GM19463 (cell line): ENCODE results near the gene ZNF20.
"Not testable (repeated sequence)": the region's sequence is repeated elsewhere in the genome, so short reads cannot be mapped to it uniquely, and the experiment has no call there.

Source experiments
- ATAC-seq: cut with Tn5 transposase; IDR thresholded peaks from one replicate; pipeline ENCODE4 v1.9.1; 2021; ENCODE audit warnings: mild to moderate bottlenecking, moderate library complexity; ENCODE audit not compliant: unreplicated experiment

The ZNF20 gene

DNA sequence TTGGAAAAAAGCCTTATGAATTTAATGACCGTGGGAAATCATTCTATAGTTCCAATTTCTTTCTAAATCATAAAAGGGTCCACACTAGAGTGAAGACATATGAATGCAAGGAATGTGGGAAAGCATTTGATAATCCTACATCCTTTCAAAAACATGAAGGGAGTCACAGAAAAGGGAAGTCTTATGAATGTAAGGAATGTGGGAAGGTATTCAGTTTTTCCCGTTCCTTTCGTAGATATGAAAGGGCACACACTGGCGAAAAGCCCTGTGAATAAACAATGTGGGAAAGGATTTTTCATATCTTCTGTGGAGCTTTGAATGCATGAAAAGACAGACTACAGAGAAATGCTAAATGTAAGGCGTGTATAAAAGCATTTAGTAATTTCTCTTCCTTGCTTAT, 27.0 kb downstream of the ZNF20 start:
- ATAC-seq, result no peak

DNA sequence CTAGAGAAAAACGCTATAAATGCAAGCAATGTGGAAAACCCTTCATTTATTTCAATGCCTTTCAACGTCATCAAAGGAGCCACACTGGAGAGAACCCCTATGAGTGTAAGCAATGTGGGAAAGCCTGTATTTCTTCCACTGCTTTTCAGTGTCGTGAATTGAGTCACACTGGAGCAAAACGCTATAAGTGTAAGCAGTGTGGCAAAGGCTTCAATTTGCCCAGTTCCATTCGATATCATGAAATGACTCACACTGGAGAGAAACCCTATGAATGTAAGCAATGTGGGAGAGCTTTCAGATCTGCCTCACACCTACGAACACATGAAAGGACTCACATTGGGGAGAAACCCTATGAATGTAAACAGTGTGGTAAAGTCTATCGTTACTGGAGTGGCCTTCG, 27.4 kb downstream of the ZNF20 start:
- ATAC-seq, result no peak

DNA sequence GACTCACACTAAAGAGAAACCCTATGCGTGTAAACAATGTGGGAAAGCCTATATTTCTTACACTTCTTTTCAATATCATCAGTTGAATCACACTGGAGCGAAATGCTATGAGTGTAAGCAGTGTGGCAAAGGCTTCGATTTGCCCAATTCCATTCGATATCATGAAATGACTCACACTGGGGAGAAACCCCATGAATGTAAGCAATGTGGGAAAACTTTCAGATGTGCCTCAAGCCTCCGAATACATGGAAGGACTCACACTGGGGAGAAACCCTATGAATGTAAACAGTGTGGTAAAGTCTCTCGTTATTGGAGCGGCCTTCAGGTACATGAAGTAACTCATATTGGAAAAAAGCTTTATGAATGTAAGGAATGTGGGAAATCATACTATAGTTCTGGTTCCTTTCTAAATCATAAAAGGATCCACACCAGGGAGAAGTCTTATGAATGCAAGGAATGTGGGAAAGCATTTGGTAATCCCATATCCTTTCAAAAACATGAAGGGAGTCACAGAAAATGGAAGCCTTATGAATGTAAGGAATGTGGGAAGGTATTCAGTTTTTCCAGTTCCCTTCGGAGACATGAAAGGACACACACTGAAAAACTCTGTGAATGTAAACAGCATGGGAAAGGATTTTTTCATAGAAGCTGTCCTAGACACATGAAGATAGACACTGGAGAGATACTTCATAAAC, 28.1 kb downstream of the ZNF20 start:
- ATAC-seq, result no peak

DNA sequence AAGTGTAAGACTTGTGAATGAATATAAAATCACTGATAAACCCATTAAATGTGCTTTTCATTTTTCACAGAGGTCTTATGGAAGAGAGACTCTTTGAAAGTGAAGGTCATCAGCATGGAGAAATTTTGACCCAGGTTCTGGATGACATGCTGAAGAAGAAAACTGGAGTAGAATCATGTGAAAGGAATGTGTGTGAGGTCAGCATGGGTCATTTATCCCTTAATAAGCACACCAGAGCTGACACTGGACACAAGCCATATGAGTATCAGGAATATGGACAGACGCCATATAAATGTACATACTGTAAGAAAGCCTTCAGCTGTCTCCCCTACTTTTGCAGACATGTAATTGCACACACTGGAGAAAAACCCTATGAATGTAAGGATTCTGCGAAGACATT, 29.0 kb downstream of the ZNF20 start:
- no peak for ATAC-seq

GRCh38 chr19:12103909-12104308, 36.2 kb downstream of the ZNF20 start:
- not testable (repeated sequence) for ATAC-seq

DNA sequence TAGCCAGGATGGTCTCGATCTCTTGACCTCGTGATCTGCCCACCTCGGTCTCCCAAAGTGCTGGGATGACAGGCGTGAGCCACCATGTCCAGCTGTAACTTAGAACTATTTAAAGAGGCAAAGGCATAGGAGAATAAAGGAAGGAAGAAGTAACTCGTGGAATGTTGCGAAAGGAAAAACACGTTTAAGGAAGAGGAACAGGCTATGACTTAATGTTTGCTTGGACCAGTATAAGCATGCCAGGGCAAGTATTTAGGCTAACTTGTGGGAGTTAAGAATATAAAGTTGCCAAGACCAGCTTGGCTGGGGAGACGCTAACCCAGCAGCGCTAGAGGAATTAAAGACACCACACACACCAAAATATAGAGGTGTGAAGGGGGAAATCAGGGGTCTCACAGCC, 42.1 kb downstream of the ZNF20 start:
- ATAC-seq, result no peak

DNA sequence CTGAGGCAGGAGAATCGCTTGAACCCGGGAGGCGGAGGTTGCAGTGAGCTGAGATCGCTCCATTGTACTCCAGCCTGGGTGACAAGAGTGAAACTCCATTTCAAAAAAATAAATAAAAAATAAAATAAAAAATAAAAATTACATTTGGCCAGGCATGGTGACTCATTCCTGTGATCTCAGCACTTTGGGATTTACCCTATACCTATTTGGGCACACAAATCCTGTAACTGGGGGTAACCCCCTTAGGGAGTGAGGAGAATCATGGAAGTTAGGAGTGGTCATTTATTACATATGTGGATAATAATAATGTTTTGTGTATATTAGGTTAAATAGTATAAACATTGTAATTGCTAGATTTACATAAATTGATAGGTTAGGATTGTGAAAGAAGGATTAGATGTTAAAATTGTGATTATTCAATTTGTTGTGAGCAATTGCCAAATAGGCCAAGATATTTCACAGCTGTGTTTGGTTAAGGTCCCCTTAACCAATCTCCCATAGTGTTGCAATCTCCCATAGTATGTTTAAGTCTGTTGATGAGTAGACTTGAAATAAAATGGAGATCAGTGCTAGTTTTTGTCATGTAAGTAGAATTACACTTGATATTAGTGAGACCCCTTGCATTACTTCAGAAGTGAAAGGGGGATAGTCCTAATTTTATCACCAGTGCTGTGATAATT, 44.9 kb downstream of the ZNF20 start:
- ATAC-seq, result no peak

DNA sequence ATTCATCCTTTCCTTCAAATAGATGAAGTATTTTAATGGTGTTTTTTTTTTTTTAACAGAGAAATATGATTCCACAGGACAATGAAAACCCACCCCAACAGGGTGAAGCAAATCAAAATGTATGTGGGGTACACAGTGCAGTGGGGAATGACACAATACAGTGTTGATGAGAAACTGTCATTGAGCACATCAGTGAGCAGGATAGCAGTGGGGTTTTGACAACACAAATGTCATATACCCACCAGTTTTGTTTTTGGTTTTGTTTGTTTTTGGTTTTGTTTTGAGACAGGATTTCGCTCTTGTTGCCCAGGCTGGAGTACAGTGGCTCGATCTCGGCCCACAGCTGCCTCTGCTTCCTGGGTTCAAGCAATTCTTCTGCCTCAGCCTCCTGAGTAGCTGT, 46.4 kb downstream of the ZNF20 start:
- no peak for ATAC-seq

- no peak for ATAC-seq
These were observed 47.2 kb downstream of the ZNF20 start for GRCh38 chr19:12092956-12093355.

- ATAC-seq, result peak; percentile 60
These were observed 47.9 kb downstream of the ZNF20 start for GRCh38 chr19:12092065-12092867.

DNA sequence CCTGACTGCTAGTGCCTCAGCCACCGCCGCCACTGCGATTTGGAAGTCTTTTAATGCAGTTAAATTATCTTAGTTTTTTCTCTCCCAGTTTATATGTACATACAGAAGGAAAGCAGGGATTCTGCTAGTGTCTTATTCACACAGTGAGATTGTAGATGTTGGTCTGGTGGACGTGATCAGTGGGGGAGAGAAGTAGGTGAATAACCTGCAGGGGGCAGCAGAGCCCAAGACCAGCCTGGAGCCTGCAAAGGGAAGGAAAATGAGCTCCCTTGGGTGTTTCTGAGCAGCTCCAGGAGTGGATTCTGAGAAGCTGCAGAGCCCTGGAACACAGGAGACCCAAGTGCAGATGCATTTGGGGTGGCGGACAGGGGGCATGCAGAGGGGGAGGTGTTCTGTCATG, 49.3 kb downstream of the ZNF20 start:
- no peak for ATAC-seq

DNA sequence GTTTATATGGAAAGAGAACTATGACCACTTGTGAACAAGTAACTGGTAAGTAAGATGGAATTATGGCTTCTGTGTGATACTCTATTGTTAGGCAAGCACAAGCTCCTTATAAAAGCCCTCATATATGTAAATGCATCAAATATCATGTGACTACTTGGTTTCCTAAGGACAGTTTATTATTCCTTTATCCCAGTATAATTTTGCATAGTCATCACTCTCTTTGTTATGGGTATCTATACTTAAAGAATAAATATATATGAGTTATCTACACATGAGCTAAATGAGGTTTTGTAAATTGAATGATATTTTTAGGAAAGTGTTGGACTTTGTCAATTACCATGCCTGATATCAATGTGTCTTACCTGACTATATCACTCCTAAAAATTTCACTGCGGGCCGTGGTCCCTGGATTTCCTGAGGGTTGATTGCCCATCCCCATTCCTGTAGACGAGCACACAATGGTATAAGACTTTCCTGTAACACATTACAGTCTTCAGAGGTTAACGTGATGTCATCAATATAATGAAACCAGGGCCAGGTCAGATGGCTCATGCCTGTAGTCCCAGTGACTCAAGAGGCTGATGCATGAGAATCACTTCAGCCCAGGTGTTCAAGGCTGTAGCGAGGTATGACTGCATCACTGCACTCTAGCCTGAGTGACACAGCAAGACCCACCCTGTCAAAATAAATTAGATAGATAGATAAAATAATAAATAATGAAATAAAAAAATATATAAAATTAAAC, 54.9 kb downstream of the ZNF20 start:
- ATAC-seq, result no peak

- ATAC-seq, result not testable (repeated sequence)
These were observed 56.8 kb downstream of the ZNF20 start for GRCh38 chr19:12083336-12083735.
